Fibroblast of lung (primary cell): Measurements from ENCODE around the gene HPS5. TPM values are rescaled to one million over a fixed set of nuclear protein-coding genes. Genes with fewer than 3 reads are reported as not detected.

Source experiments
- DNase-seq, 2 donors: peaks; one replicate each; pipeline versions ENCODE4 v3.0.0 to v3.0.0-alpha.2; 2010; ENCODE audit warnings: low read depth in 2 of 2
- H2AFZ ChIP-seq: 2 replicates; pipeline ENCODE4 v1.5.1; 2012; ENCODE audit warnings: low read length, control low read depth, inconsistent platforms
- H3K27ac ChIP-seq: 2 replicates; pipeline ENCODE4 v1.5.1; 2011; ENCODE audit warnings: low read length, control low read depth; ENCODE audit not compliant: insufficient read depth
- H3K27me3 ChIP-seq: 2 replicates; pipeline ENCODE4 v1.5.1; 2011; ENCODE audit warnings: mild to moderate bottlenecking, low read length; ENCODE audit not compliant: control insufficient read depth, insufficient read depth
- H3K36me3 ChIP-seq: 2 replicates; pipeline ENCODE4 v1.5.1; 2011; ENCODE audit warnings: low read length; ENCODE audit not compliant: control insufficient read depth, insufficient read depth
- H3K4me1 ChIP-seq: 2 replicates; pipeline ENCODE4 v1.5.1; 2011; ENCODE audit warnings: low read length; ENCODE audit not compliant: control insufficient read depth, insufficient read depth; ENCODE audit errors: extremely low read depth
- H3K4me2 ChIP-seq: 2 replicates; pipeline ENCODE4 v1.5.1; 2011; ENCODE audit warnings: low read length, control low read depth; ENCODE audit not compliant: insufficient read depth; ENCODE audit errors: extremely low read depth
- H3K4me3 ChIP-seq, 4 experiments: fragments of 200-600 bp in 1 of 4; sonication (generic) in 1 of 4; replicated peaks in 1 of 4; 2 replicates each; pipeline ENCODE4 v1.5.1; 2011 to 2016; ENCODE audit warnings: low read length in 4 of 4, low read depth in 3 of 4, mild to moderate bottlenecking in 3 of 4, control low read depth in 2 of 4, inconsistent platforms in 1 of 4, mixed read lengths in 1 of 4; ENCODE audit not compliant: insufficient read depth in 1 of 4; ENCODE audit errors: control extremely low read depth in 1 of 4
- H3K79me2 ChIP-seq: 2 replicates; pipeline ENCODE4 v1.5.1; 2012; ENCODE audit warnings: mild to moderate bottlenecking, low read length, inconsistent platforms; ENCODE audit not compliant: control insufficient read depth, insufficient read depth
- H3K9ac ChIP-seq: 2 replicates; pipeline ENCODE4 v1.5.1; 2011; ENCODE audit warnings: mild to moderate bottlenecking, low read length, control low read depth; ENCODE audit not compliant: insufficient read depth
- H3K9me3 ChIP-seq: 2 replicates; pipeline ENCODE4 v1.5.1; 2012; ENCODE audit warnings: low read depth, low read length; ENCODE audit not compliant: control insufficient read depth, insufficient read depth
- H4K20me1 ChIP-seq: 2 replicates; pipeline ENCODE4 v1.5.1; 2011; ENCODE audit warnings: low read length; ENCODE audit not compliant: control insufficient read depth, insufficient read depth; ENCODE audit errors: extremely low read depth
- EZH2 ChIP-seq: IDR thresholded peaks from 2 replicates; pipeline ENCODE4 v1.5.1; 2012; ENCODE audit warnings: low read length, control low read depth, mild to moderate bottlenecking; ENCODE audit errors: missing control alignments
- polyA plus RNA-seq, 2 donors: library from polyadenylated mRNA; depleted of rRNA in 1 of 2; stranded (reverse) in 1 of 2; unstranded in 1 of 2; fragments of >200 nt; gene quantifications; 2 replicates each; pipeline ENCODE4 v1.2.1, GENCODE V29; 2011 to 2012; ENCODE audit warnings: missing spikeins in 1 of 2
- total RNA-seq: library from RNA; depleted of rRNA; stranded (reverse); fragments of >200 nt; gene quantifications from 2 replicates; pipeline ENCODE4 v1.2.1, GENCODE V29; 2014
- TF ChIP-seq, protein P1 (sequence below), 2 donors: IDR thresholded peaks in 1 of 2; conservative IDR thresholded peaks in 1 of 2; 1 replicate in 1 of 2; 2 replicates in 1 of 2; pipeline ENCODE4 v1.5.1; 2011 to 2012; ENCODE audit warnings: low read length in 2 of 2, control low read depth in 1 of 2, inconsistent platforms in 1 of 2, low read depth in 1 of 2, mild to moderate bottlenecking in 1 of 2

HPS5 gene
- total and polyA plus RNA-seq, 2 donors (not counting 1 experiment from before 2014, with no cell fraction given) = 15.6 to 44.1 TPM

GRCh38 chr11:18261721-18262120 is 60.2 kb downstream of the HPS5 start:
- no peak overlapping the region for H2AFZ ChIP-seq
- no peaks in the 10 kb centered on the region for H3K79me2 ChIP-seq
- no peak overlapping the region for H3K4me3 ChIP-seq
- H3K9ac ChIP-seq = no peak overlapping the region
- no peaks in the 10 kb centered on the region for H4K20me1 ChIP-seq
- TF ChIP-seq, protein P1, sequence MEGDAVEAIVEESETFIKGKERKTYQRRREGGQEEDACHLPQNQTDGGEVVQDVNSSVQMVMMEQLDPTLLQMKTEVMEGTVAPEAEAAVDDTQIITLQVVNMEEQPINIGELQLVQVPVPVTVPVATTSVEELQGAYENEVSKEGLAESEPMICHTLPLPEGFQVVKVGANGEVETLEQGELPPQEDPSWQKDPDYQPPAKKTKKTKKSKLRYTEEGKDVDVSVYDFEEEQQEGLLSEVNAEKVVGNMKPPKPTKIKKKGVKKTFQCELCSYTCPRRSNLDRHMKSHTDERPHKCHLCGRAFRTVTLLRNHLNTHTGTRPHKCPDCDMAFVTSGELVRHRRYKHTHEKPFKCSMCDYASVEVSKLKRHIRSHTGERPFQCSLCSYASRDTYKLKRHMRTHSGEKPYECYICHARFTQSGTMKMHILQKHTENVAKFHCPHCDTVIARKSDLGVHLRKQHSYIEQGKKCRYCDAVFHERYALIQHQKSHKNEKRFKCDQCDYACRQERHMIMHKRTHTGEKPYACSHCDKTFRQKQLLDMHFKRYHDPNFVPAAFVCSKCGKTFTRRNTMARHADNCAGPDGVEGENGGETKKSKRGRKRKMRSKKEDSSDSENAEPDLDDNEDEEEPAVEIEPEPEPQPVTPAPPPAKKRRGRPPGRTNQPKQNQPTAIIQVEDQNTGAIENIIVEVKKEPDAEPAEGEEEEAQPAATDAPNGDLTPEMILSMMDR (conservative IDR thresholded peaks at IDR 0.05 in 1 of 2, IDR thresholded peaks at IDR 0.05 in 1 of 2; ENCODE audit: low read depth in 1 of 2, low read length in 2 of 2) = no peak
- no peak for TF ChIP-seq EZH2
- no peaks in the 10 kb centered on the region for H3K9me3 ChIP-seq
- H3K4me2 ChIP-seq = no peak overlapping the region
- H3K36me3 ChIP-seq = no peaks in the 10 kb centered on the region
- H3K27me3 ChIP-seq = peaks cover 2% of the 10 kb centered on the region
- no peak overlapping the region for H3K27ac ChIP-seq
- no peak for DNase-seq
- no peaks in the 10 kb centered on the region for H3K4me1 ChIP-seq

DNA sequence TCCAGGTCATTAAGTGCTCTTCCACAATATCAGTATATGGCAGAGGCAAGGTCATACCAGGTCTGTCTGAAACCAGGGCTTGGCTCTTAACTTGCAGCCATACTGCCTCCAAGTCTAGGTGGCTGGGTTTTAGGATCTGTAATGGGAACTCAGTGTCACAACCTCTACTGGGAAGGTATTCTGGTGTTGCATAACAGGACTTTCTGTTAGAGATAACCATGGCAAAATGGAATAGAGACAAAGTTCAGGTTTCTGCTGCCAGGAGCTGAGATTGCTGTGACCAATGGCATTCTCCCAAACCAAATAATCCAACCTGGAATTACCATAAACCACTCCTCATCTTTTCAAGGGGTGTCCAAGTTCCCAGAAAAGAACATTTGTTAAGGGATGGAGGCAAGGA is 62.7 kb downstream of the HPS5 start:
- no peak for DNase-seq
- Histone ChIP-seq H3K4me2 (no peak overlapping the region), H3K27ac (no peak overlapping the region), H3K4me3 (no peak overlapping the region), H3K9ac (no peak overlapping the region), H3K9me3 (no peaks in the 10 kb centered on the region), H3K4me1 (no peaks in the 10 kb centered on the region), H3K79me2 (no peaks in the 10 kb centered on the region), H4K20me1 (no peaks in the 10 kb centered on the region), H2AFZ (no peak overlapping the region), H3K27me3 (peaks cover 2% of the 10 kb centered on the region), H3K36me3 (no peaks in the 10 kb centered on the region)
- TF ChIP-seq EZH2 = no peak
- TF ChIP-seq, protein P1 (conservative IDR thresholded peaks at IDR 0.05 in 1 of 2, IDR thresholded peaks at IDR 0.05 in 1 of 2; ENCODE audit: low read depth in 1 of 2, low read length in 2 of 2) = no peak

GRCh38 chr11:18254781-18255361 is 67.1 kb downstream of the HPS5 start:
- Histone ChIP-seq H3K79me2 (no peaks in the 10 kb centered on the region), H3K27me3 (peaks cover 4% of the 10 kb centered on the region), H3K9ac (no peak overlapping the region), H3K4me1 (no peaks in the 10 kb centered on the region), H2AFZ (no peak overlapping the region), H3K27ac (no peak overlapping the region), H3K4me3 (no peak overlapping the region), H4K20me1 (no peaks in the 10 kb centered on the region), H3K9me3 (no peaks in the 10 kb centered on the region), H3K4me2 (no peak overlapping the region), H3K36me3 (no peaks in the 10 kb centered on the region)
- DNase-seq = no peak
- TF ChIP-seq, protein P1 (conservative IDR thresholded peaks at IDR 0.05 in 1 of 2, IDR thresholded peaks at IDR 0.05 in 1 of 2; ENCODE audit: low read depth in 1 of 2, low read length in 2 of 2) = no peak
- TF ChIP-seq EZH2 = no peak
